SK-N-MC (cell line): Measurements from ENCODE around the gene SLC19A2.

Experiments used
- EZH2 ChIP-seq: fragments of 200-600 bp; sonication (generic); IDR thresholded peaks from one replicate; pipeline ENCODE4 v1.6.1; 2017; ENCODE audit warnings: antibody characterized with exemption
- FOXP2 ChIP-seq: optimal IDR thresholded peaks from 2 replicates; pipeline ENCODE3; 2011; ENCODE audit warnings: mild to moderate bottlenecking, moderate library complexity; ENCODE audit not compliant: insufficient read depth; ENCODE audit errors: extremely low read length, control extremely low read depth
- POLR2AphosphoS5 ChIP-seq: IDR thresholded peaks from 2 replicates; pipeline ENCODE4 v1.6.1; 2012; ENCODE audit warnings: mild to moderate bottlenecking, low read depth, low read length, borderline replicate concordance

GRCh38 chr1:169452921-169453320 is 32.8 kb downstream of the SLC19A2 start:
- TF ChIP-seq EZH2 (no peak), POLR2AphosphoS5 (no peak), FOXP2 (no peak)
